ENCODE measurements around the gene NADSYN1.

GRCh38 chr11:71504531-71504930 lies 51.5 kb downstream of the NADSYN1 start:
- no peak for TF ChIP-seq CTCF (conservative IDR thresholded peaks at IDR 0.05 in 1 of 2, IDR thresholded peaks at IDR 0.05 in 1 of 2; ENCODE audit: low read depth in 1 of 2, low read length in 2 of 2)
- no peak for TF ChIP-seq EZH2 (IDR thresholded peaks at IDR 0.05; ENCODE audit: low read length, missing control alignments)

Measured in fibroblast of lung (primary cell).